GM19455 (cell line): ENCODE measurements around the gene KYNU.
"Not testable (repeated sequence)": the region's sequence is repeated elsewhere in the genome, so short reads cannot be mapped to it uniquely, and the experiment has no call there.

Source experiments
- ATAC-seq: cut with Tn5 transposase; IDR thresholded peaks from one replicate; pipeline ENCODE4 v1.9.1; 2021; ENCODE audit not compliant: unreplicated experiment

KYNU gene

DNA sequence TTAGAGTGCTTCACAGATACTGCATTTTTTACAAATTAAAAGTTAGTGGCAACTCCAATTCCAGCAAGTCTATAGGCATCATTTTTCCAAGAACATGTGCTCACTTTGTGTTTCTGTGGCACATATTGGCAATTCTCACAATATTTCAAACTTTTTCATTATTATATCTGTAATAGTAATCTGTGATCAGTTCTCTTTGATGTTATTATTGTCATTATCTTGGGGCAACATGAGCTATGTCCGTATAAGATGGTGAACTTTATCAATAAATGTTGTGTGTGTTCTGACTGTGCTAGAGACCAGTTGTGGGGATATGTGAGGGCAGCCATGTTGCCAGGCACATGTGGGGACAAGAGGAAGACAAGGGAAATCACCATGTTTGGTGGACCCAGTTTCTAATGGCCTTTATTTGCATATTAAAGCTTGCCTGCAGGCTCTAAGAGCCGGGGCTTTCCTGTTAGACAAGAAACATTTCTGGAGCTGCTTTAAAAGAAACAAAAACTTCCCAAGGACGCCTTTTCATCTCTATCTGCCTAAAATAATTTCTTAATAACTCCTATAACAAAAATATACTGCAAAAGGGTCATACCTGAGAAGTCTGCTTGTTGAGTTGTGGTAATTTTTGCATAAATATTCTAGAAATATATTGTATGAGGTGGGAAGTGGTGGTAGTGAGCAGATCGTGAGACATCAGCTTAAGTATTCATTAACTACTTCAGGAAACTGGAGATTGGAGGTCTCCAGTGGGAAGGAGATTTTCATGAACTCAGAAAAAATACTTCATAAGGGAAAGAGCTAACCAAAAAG is 37.2 kb downstream of the KYNU start:
- ATAC-seq, result peak; percentile 98

DNA sequence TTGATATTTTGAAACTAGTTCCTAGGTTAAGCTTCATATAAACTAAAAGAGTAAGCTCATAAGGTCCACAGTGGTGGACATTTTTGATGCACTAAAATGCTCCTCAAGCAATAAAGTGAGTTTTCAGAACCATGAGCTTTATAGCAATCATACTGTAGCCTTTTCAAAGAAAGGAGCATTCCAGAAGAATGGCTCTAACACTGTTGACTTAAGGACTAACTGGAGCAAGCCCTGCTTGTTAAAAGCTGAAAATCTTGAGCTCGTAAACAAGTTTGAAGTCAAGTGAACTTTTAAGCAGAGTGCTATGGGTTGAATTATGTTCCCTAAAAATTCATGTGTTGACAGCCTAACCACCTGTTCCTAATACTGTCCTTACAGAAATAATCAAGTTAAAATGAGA is 38.0 kb downstream of the KYNU start:
- ATAC-seq, result no peak

DNA sequence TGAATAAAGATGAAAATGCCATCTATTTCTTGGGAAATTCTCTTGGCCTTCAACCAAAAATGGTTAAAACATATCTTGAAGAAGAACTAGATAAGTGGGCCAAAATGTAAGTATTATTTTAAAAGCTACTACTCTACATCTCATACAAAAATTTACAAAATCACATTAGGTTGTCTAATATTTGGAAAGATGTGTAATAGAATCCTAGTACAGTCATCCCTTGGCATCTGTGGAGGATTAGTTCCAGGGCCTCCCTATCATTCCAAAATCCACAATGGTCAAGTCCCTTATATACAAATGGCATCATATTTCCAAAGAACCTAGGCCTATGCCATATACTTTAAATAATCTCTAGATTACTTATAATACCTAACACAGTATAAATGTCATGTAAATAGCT is 41.2 kb downstream of the KYNU start:
- no peak for ATAC-seq

DNA sequence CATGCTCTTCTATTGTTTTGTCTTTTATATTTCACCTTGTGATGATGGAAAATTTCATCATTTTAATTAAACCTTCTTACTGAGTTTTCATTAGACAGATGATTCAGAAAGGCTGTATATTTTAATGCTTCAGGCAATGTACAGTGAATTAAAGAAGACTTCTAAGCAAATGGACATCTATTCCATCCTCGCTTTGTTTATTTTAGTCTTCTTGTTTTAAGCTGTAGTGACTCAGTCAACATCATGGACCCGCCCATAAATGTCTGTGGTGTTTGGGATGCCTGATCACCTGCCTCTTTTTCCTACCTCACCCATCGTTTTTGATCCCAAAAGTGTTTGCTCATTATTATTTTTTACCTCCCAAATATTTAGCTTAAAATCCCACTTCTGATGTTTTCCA is 43.1 kb downstream of the KYNU start:
- ATAC-seq, result no peak

DNA sequence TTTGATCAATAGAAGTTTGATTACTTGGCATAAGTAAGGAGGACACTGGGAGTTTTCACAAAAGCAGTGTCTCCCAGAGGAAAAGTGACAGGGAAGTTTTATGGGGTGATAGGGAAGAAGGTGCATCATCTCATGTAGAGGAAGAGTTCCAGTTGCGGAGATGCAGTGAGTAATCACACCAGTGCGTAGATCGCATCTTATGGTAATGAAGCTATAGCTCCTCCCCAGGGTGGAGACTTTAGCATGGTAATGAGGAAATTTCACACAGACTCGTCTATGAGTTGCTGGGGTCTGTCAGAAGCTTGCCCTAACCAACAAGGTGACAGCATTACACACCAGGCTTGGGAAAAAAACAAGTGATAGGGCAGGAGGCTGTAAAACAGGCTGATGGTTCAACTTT is 49.0 kb downstream of the KYNU start:
- no peak for ATAC-seq

DNA sequence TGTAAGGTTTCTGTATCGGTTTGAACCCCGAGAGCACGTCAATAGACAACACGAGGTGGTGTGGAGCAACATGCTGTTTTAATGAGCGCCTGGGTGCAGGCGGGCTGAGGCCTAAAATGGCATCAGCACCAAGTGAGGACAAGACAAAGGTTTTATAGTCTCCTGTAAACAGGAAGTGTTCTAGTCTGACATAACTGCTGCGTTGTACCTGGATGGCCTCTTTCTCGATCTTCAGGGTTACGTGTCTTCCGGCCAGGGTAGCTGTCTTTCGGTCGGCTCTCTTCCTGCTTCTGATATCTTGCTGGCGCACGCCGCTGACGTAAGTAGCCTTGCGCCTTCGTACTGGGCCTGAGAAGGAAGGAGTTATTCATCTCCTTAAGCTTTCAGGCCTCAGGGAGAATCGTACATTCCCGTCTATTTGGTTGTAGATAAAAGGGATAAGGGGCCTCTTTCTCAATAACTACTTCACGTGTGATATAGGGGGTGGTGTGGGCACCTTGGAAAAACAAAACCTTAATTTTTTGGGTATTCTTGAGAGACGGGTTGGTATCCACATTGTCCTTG is 53.5 kb downstream of the KYNU start:
- no peak for ATAC-seq

DNA sequence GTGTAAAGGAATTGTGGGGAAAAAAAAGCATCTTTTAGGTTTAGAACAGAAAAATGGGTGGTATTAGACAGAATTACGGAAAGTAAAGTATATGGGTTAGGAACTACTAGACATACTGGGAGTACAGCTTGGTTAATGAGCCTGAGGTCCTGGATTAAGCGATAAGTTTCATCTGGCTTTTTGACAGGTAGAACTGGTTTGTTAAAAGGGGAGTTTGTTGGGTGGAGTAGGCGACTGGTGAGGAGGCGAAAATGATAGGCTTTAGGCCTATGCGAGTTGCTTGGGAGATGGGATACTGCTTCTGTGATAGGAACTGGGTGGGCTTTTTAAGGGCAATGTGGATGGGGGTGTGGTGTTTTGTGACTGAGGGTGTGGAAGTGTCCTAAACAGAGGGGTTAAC is 56.5 kb downstream of the KYNU start:
- ATAC-seq, result no peak

DNA sequence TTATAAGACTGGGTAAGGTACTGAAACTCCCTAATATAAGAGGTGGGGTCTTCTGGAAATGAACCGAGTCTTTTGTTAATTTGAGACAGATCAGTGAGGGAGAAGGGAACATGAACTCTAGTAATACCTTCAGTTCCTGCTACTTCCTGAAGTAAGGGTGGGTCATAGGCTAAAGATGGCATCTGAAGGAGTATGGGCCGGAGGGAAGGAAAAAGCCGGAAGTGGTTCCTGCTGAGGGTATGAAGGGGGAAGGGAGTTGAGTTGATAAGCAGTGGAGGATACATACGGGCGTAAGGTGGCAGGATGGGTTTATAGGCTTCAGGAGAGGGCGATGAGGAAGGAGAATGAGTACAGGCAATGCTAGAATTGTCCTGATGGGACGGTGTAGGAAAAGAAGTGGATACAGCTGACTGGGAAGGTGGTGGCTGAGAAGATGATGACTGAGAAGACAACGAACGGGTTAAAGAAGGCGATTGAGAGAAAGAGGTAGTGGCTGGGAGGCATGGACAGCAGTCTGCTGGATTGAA is 58.2 kb downstream of the KYNU start:
- ATAC-seq, result no peak

DNA sequence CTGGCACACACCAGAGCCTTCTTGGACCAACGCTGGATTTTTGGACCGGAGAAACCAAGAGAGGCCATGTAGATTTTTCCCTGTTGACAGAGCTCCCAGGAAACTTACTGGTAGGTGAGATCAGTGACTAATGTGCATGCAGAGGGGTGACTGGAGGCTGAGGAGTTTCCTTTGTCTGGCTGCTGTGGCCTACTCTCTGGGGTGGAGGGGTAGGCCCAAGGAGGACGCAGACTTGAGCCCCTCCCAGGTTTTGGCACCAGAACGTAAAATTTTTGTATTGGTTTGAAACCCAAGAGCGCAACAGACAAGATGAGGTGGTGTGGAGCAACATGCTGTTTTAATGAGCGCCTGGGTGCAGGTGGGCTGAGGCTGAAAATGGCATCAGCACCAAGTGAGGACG is 59.2 kb downstream of the KYNU start:
- ATAC-seq, result no peak

DNA sequence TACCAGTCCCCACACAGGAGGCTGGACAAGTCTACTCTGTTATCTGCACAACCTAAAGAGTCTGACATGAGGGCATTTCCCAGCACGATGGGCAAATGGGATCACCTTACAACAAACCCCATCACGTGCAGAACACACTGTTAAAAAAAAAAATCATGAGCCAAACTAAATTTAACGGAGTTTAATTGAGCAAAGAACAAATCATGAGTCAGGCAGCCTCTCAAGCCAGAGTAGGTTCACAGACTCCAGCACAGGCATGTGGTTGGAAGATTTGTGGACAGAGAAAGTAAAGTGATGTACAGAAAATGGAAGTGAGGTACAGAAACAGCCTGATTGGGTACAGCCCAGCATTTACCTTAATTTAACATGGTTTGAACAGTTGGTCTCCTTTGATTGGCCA is 59.9 kb downstream of the KYNU start:
- ATAC-seq, result no peak

DNA sequence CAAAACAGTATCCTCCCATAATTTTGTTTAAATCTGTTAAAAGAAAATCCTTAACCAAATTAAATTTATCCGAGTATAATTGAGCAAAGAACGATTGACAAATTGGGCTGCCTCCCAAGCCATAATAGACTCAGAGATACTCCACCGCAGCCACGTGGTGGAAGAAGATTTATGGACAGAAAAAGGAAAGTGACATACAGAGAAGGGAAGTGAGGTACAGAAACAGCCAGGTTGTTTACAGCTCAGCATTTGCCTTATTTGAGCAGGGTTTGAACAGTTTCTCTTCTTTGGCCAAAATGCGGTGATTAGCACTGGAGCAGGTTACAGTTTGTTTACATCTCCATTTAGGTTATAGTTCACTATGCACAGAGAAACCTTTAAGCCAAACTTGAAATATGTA is 60.8 kb downstream of the KYNU start:
- ATAC-seq, result no peak

DNA sequence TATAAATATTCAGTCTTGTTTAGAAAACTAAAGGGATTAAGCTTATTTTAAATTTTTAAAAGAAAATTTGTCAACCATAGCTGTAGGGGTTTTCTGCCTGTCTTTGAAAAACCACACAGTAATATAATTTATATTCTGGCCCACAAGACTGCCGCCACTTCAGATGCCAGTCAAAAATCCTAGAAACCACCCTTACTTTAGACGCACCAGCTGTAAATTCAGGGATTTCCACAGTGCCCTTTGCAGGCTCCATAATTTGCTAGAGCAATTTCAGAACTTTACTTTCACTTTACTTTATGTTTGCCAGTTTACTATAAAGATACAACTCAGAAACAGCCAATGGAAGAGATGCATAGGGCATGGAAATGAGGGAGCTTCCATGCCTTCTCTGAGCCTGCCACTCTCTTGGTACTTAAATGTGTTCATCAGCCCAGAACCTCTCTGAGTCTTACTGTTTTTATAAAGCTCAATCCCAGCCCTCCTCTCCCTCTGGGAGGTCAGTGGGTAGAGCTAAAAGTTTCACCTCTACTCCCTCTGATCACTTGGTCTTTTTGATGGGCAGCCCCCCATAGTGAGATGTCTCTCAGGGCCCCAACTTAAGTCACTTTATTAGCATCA is 63.3 kb downstream of the KYNU start:
- no peak for ATAC-seq

DNA sequence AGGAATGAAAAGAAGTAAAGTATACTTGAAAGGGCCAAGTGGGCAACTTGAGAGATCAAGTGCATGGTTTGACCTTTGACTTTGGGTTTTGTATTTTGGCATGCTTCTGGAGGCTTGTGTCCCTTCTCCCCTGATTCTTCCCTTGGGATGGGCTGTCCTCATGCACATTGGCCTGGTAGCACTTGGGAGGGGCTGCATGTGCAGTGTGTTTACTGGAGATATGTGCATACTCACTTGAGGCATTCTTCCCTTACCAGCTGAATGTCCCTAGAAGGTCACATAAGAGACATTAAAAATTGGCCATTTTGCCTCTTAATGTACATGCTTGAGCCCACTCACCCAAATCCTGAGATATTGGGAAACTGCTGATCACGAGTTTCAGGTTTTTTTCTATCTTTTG is 65.2 kb downstream of the KYNU start:
- no peak for ATAC-seq

DNA sequence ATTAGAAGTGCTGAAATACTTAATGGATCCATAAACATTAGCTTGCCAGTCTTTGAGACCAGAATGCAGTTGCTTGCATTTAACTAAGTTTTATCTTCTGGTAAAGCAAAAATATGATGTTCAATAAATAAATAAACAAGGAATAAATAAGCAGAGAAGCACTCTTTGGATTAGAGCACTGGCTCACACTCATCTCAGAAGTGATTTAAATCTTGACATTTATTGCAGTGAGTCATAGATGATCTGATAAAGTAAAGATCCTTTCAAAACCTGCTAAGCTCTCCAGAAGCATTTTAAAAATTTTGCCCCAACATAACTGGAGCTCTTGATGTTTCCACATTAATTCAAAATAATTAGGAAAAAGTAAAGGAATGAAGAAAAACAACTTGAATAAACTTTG is 66.8 kb downstream of the KYNU start:
- ATAC-seq, result no peak

DNA sequence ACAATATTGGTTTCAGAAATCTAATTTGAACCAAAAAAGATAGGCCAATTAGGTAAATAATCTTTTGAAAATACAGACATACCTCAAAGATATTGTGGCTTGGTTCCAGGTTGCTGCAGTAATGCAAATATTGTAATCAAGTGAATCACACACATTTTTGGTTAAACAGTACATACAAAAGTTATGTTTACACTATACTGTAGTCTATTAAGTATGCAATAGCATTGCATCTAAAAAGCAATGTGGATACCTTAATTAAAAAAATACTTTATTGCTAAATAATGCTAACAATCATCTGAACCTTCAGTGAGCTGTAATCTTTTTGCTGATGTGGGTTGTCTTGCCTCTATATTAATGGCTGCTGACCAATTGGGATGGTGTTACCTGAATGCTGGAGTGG is 67.3 kb downstream of the KYNU start:
- ATAC-seq, result no peak

DNA sequence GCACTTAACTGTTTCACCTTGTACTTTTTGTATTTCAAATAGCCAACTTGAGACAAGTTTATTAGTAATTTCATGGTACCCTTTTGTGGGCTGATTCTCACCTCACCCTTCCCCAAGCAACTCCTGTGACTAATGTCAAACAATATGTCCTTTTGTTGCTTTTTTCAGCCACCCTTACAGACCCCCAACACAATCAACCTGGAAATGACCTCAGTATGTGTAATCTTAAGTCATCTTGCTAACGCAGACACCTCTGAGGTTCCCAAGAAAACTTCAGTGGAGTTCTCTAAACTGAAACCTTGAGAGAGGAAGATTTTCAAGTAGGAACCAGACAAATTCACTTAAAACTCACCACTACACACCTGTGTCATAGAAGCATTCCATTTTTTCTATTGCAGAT is 69.5 kb downstream of the KYNU start:
- no peak for ATAC-seq

DNA sequence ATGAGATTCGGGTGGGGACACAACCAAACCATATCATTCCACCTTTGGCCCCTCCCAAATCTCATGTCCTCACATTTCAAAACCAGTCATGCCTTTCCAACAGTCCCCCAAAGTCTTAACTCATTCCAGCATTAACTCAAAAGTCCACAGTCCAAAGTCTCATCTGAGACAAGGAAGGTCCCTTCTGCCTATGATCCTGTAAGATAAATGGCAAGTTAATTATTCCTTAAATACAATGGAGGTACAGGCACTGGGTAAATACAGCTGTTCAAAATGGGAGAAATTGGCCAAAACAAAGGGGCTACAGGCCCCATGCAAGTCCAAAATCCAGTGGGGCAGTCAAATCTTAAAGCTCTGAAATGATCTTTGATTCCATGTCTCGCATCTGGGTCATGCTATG is 71.3 kb downstream of the KYNU start:
- not testable (repeated sequence) for ATAC-seq

DNA sequence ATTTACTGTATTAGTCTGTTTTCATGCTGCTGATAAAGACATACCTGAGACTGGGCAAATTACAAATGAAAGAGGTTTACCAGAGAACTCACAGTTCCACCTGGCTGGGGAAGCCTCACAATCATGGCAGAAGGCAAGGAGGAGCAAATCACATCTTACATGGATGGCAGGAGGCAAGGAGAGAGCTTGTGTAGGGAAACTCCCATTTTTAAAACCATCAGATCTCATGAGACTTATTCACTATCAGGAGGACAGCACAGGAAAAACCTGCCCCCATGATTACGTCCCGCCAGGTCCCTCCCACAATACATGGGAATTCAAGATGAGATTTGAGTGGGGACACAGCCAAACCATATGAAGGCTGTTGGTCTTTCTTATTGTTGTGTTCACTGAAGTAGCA is 72.9 kb downstream of the KYNU start:
- not testable (repeated sequence) for ATAC-seq

DNA sequence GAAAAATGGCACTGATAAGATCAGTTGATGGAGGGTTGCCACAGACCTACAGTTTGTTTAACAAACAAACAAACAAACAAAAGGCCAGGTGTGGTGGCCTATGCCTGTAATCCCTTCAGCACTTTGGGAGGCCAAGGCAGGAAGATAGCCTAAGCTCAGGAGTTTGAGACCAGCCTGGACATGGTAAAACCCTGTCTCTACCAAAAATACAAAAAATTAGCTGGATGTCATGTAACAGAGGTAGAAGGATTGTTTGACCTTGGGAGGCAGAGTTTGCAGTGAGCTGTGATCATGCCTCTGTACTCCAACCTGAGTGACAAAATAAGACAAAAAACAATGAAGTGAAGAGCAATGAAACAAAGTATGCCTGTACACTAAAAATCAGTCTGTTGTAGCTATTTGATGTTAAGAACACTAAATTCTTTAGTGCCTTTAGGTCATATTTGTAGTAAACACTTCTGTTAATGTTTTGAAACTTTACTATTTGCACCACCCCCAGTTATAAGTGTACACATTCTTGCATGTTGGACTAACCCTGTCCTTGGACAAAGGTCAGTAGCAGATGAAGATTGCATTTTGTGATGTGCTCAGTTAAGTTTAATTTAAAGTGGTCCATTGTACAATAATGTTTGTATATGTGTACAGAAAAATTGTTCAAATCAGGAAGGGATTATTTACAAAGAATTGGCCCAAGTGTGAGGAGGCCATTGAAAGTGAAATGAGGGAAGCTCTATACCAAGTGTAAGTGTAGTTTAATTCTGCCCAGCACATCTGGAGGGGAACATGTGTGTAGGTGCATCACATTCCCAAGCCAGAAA is 73.9 kb downstream of the KYNU start:
- ATAC-seq, result no peak

DNA sequence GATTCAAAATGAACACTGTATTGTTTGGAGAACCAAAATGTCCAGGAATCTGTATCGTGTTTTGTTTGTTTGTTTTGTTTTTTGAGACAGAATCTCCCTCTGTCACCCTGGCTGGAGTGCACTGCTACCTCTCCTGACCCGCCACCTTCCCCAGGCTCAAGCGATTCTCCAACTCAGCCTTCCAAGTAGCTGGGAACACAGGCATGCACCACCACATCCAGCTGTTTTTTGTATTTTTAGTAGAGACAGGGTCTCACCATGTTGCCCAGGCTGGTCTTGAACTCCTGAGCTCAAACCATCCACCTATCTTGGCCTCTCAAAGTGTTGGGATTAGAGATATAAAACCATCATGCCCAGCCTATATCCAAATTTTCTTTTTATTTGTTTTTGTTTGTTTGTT is 74.6 kb downstream of the KYNU start:
- ATAC-seq, result no peak

DNA sequence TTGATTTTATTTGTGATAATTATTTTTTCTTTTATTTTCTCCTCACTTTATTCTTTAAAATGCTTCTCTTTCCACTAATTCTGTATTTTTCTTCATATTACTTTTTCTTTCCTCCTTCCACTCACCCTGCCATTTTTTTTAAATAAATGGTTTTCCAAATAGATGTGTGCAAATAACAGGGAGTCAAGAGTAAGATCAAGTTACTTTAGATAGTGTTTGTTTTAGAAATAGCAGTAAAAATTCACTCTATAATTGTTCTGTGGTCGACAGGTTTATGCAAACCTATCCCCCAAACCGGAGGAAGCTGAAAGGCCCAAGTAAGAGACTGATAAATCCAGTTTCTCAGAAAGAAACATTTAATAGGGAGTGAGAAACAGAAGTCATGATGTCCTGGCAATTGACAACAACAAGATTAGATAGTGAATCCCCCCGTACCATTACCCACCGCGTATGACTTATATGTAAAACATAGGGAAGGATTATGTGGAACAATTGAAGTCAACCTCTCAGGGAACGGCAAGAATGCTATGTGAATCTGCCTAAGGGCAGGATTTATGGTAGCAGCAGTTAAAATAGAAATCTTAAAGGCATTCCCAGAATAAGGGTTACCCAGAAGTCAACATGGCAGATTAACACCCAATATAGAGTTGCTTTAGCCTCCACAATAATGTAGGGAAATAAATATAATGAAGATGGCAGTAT is 75.5 kb downstream of the KYNU start:
- no peak for ATAC-seq
